Loucy (cell line): ENCODE measurements around the gene PSMG3.

Experiments
- EZH2phosphoT487 ChIP-seq: fragments of 200-600 bp; IDR thresholded peaks from 2 replicates; pipeline ENCODE4 v1.6.1; 2018; ENCODE audit warnings: antibody characterized with exemption, mild to moderate bottlenecking, moderate library complexity, borderline replicate concordance
- TF ChIP-seq, protein P1 (sequence below): fragments of 200-600 bp; sonication (generic); conservative IDR thresholded peaks from 2 replicates; pipeline ENCODE4 v1.5.1; 2014; ENCODE audit warnings: mild to moderate bottlenecking, antibody characterized with exemption, low read length

- TF ChIP-seq, protein P1, sequence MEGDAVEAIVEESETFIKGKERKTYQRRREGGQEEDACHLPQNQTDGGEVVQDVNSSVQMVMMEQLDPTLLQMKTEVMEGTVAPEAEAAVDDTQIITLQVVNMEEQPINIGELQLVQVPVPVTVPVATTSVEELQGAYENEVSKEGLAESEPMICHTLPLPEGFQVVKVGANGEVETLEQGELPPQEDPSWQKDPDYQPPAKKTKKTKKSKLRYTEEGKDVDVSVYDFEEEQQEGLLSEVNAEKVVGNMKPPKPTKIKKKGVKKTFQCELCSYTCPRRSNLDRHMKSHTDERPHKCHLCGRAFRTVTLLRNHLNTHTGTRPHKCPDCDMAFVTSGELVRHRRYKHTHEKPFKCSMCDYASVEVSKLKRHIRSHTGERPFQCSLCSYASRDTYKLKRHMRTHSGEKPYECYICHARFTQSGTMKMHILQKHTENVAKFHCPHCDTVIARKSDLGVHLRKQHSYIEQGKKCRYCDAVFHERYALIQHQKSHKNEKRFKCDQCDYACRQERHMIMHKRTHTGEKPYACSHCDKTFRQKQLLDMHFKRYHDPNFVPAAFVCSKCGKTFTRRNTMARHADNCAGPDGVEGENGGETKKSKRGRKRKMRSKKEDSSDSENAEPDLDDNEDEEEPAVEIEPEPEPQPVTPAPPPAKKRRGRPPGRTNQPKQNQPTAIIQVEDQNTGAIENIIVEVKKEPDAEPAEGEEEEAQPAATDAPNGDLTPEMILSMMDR, result no peak
- TF ChIP-seq EZH2phosphoT487, result no peak
Measured at GRCh38 chr7:1586827-1587705, 17.2 kb upstream of the PSMG3 start.
